ENCODE measurements around the gene FGFR4.

- no peak for TF ChIP-seq EZH2 (IDR thresholded peaks at IDR 0.05; ENCODE audit: low read length, missing control alignments)
- TF ChIP-seq, protein P1, sequence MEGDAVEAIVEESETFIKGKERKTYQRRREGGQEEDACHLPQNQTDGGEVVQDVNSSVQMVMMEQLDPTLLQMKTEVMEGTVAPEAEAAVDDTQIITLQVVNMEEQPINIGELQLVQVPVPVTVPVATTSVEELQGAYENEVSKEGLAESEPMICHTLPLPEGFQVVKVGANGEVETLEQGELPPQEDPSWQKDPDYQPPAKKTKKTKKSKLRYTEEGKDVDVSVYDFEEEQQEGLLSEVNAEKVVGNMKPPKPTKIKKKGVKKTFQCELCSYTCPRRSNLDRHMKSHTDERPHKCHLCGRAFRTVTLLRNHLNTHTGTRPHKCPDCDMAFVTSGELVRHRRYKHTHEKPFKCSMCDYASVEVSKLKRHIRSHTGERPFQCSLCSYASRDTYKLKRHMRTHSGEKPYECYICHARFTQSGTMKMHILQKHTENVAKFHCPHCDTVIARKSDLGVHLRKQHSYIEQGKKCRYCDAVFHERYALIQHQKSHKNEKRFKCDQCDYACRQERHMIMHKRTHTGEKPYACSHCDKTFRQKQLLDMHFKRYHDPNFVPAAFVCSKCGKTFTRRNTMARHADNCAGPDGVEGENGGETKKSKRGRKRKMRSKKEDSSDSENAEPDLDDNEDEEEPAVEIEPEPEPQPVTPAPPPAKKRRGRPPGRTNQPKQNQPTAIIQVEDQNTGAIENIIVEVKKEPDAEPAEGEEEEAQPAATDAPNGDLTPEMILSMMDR (conservative IDR thresholded peaks at IDR 0.05 in 1 of 2, IDR thresholded peaks at IDR 0.05 in 1 of 2; ENCODE audit: low read depth in 1 of 2, low read length in 2 of 2), result no peak
Observed at GRCh38 chr5:177083357-177083756, 3.4 kb upstream of the FGFR4 start.

All from fibroblast of lung (primary cell).